ENCODE data around the gene LRRC23. TPM values are rescaled to one million over a fixed set of nuclear protein-coding genes. Genes with fewer than 3 reads are reported as not detected.

Gene LRRC23
- total RNA-seq, 2 experiments from 2014 or later = 3.1 to 6.0 TPM

GRCh38 chr12:6929466-6930452 is 25.1 kb downstream of the LRRC23 start:
- POLR2A ChIA-PET = interaction anchor here (0.5 to 5.4 kb wide), 3 partner anchors 7 to 20 kb away, joined by 3 to 32 read pairs (median 4); partner anchors contain the start of gene RNU7-1
- CTCF ChIA-PET = interaction anchor here (1.1 to 1.8 kb wide), 5 partner anchors 10 to 180 kb away, joined by 3 to 5 read pairs (median 3); partner anchors contain the start of gene C1RL

GRCh38 chr12:6932766-6933165 is 28.1 kb downstream of the LRRC23 start:
- CTCF ChIA-PET = interaction anchor here (0.6 to 2.0 kb wide), 2 partner anchors 9 to 11 kb away, joined by 3 to 9 read pairs; no protein-coding TSS in a partner anchor
- POLR2A ChIA-PET = interaction anchor here (2.8 kb wide), 1 partner anchor 10 kb away, joined by 13 read pairs; the partner anchor contains the start of genes C12orf57 and RNU7-1

GRCh38 chr12:6934110-6934509 is 29.5 kb downstream of the LRRC23 start:
- POLR2A ChIA-PET = interaction anchor here (0.6 to 2.8 kb wide), 2 partner anchors 9 to 64 kb away, joined by 3 to 13 read pairs; partner anchors contain the start of genes C12orf57 and RNU7-1
- CTCF ChIA-PET = interaction anchor here (1.7 to 6.2 kb wide), 2 partner anchors 9 to 65 kb away, joined by 5 to 51 read pairs; no protein-coding TSS in a partner anchor

GRCh38 chr12:6935371-6936193 is 31.0 kb downstream of the LRRC23 start:
- ChIA-PET POLR2A (interaction anchor here (0.6 to 2.6 kb wide), 3 partner anchors 9 to 64 kb away, joined by 3 to 32 read pairs (median 4); partner anchors contain the start of gene ATN1), CTCF (interaction anchor here (0.7 to 6.2 kb wide), 5 partner anchors 11 to 1125 kb away, joined by 3 to 52 read pairs (median 3); partner anchors contain the start of gene SPSB2)

- POLR2A ChIA-PET = interaction anchor here (0.6 to 2.6 kb wide), 8 partner anchors 9 to 69 kb away, joined by 3 to 32 read pairs (median 4); partner anchors contain the start of genes ATN1 and TPI1
- CTCF ChIA-PET = interaction anchor here (0.7 to 6.2 kb wide), 4 partner anchors 11 to 1125 kb away, joined by 3 to 52 read pairs (median 27); partner anchors contain the start of gene SPSB2
These were observed 31.6 kb downstream of the LRRC23 start for GRCh38 chr12:6936194-6936635.

GRCh38 chr12:6936636-6937480 is 32.2 kb downstream of the LRRC23 start:
- ChIA-PET POLR2A (interaction anchor here (0.5 to 2.6 kb wide), 15 partner anchors 10 to 248 kb away, joined by 3 to 32 read pairs (median 5); partner anchors contain the start of genes ATN1, LPCAT3, SPSB2 and TPI1), CTCF (interaction anchor here (0.8 to 6.2 kb wide), 5 partner anchors 8 to 64 kb away, joined by 3 to 52 read pairs (median 8); partner anchors contain the start of genes ENO2 and SPSB2)

GRCh38 chr12:6937481-6938352 is 33.1 kb downstream of the LRRC23 start:
- ChIA-PET POLR2A (interaction anchor here (0.5 to 2.6 kb wide), 19 partner anchors 10 to 249 kb away, joined by 3 to 32 read pairs (median 4); partner anchors contain the start of genes ATN1, LPCAT3, PTPN6 and SPSB2), CTCF (interaction anchor here (0.6 to 6.2 kb wide), 14 partner anchors 9 to 68 kb away, joined by 3 to 52 read pairs (median 4); partner anchors contain the start of genes ENO2, PTPN6 and SPSB2)

GRCh38 chr12:6938353-6939190 is 34.0 kb downstream of the LRRC23 start:
- ChIA-PET CTCF (interaction anchor here (1.0 to 6.2 kb wide), 12 partner anchors 10 to 69 kb away, joined by 3 to 52 read pairs (median 4); partner anchors contain the start of genes ENO2, PTPN6 and SPSB2), POLR2A (interaction anchor here (0.6 to 2.6 kb wide), 14 partner anchors 9 to 172 kb away, joined by 3 to 32 read pairs (median 5); partner anchors contain the start of genes ATN1, LPCAT3, PTPN6 and SPSB2)

- POLR2A ChIA-PET = interaction anchor here (0.5 to 1.5 kb wide), 3 partner anchors 10 to 30 kb away, joined by 3 to 4 read pairs (median 3); no protein-coding TSS in a partner anchor
- CTCF ChIA-PET = interaction anchor here (0.6 to 6.2 kb wide), 5 partner anchors 10 to 170 kb away, joined by 3 to 52 read pairs (median 5); partner anchors contain the start of gene C1RL
These were observed 34.5 kb downstream of the LRRC23 start for GRCh38 chr12:6939191-6939540.

- CTCF ChIA-PET = interaction anchor here (1.5 kb wide), 1 partner anchor 27 kb away, joined by 3 read pairs; the partner anchor contains the start of gene ENO2
- POLR2A ChIA-PET = interaction anchor here (0.5 to 12.5 kb wide), 3 partner anchors 19 to 89 kb away, joined by 3 to 353 read pairs (median 6); no protein-coding TSS in a partner anchor
These were observed 36.6 kb downstream of the LRRC23 start for GRCh38 chr12:6941267-6941666.

GRCh38 chr12:6941782-6942181 is 37.2 kb downstream of the LRRC23 start:
- ChIA-PET CTCF (interaction anchor here (1.5 to 11.8 kb wide), 3 partner anchors 9 to 27 kb away, joined by 3 to 337 read pairs (median 3); partner anchors contain the start of genes ENO2 and PTPN6), POLR2A (interaction anchor here (12.5 kb wide), 1 partner anchor 19 kb away, joined by 353 read pairs; no protein-coding TSS in a partner anchor)

- ChIA-PET POLR2A (interaction anchor here (2.2 to 12.5 kb wide), 2 partner anchors 10 to 18 kb away, joined by 13 to 353 read pairs; no protein-coding TSS in a partner anchor), CTCF (interaction anchor here (1.5 to 11.8 kb wide), 4 partner anchors 9 to 28 kb away, joined by 3 to 337 read pairs (median 8); partner anchors contain the start of genes ENO2 and PTPN6)
These were observed 37.7 kb downstream of the LRRC23 start for GRCh38 chr12:6942331-6942665.

GRCh38 chr12:6943389-6943721 is 38.7 kb downstream of the LRRC23 start:
- ChIA-PET CTCF (interaction anchor here (0.9 to 11.8 kb wide), 12 partner anchors 8 to 177 kb away, joined by 3 to 337 read pairs (median 4); partner anchors contain the start of genes ENO2, PTMS and PTPN6), POLR2A (interaction anchor here (0.6 to 12.5 kb wide), 15 partner anchors 9 to 1031 kb away, joined by 3 to 353 read pairs (median 9); partner anchors contain the start of genes EMG1, LPCAT3, PHB2 and SPSB2)

- POLR2A ChIA-PET = interaction anchor here (0.6 to 12.5 kb wide), 18 partner anchors 9 to 1031 kb away, joined by 3 to 353 read pairs (median 7); partner anchors contain the start of genes EMG1, LPCAT3, PHB2 and SPSB2
- CTCF ChIA-PET = interaction anchor here (0.8 to 11.8 kb wide), 14 partner anchors 9 to 178 kb away, joined by 3 to 337 read pairs (median 4); partner anchors contain the start of genes ENO2 and PTMS
These were observed 39.2 kb downstream of the LRRC23 start, which contains the start of the genes C12orf57 and RNU7-1 for GRCh38 chr12:6943722-6944380. Gene C12orf57, plus strand, starts transcription at chr12:6944022. Its CDS starts 100 bp downstream, at chr12:6944122. Gene RNU7-1, plus strand, starts transcription at chr12:6943816.

Measured in activated CD8-positive, alpha-beta memory T cell treated with anti-CD3 and anti-CD28 coated beads for 36 hours (primary cell).